Suppressor macrophage (primary cell): Measurements from ENCODE around the gene PARVB.
A peak's percentile ranks its signal among the peaks of the same experiment; 100 is the strongest.

ENCODE experiments used
- DNase-seq, 4 experiments: peaks; one replicate each; pipeline ENCODE4 v3.0.0-alpha.2; 2020 to 2022

The PARVB gene

DNA sequence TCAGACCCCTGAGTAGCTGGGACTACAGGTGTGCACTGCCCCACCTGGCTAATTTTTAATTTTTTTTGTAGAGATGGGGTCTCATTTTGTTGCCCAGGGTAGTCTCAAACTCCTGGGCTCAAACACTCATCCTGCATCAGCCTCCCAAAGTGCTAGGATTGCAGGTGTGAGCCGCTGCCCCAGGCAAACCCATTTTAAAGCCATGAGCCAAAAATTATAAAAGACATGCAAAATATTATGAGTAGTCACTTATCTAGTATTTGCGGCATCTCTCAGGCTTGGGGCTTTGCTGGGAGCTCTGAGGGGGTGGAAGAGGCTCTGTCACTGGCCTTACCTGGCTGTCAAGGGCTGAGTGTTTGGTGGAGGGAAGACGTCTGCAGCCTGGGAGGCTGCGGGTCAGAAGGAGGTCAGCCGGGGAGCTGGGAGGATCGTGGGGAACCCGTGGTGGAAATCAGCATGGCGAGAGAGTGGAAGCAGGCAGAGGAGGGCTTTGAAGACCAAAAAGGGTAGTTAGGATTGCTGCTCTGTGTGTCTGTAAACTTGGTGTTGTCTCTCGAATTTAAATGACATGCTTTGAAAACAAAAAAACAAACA is 87.6 kb downstream of the PARVB start:
- no peak for DNase-seq

DNA sequence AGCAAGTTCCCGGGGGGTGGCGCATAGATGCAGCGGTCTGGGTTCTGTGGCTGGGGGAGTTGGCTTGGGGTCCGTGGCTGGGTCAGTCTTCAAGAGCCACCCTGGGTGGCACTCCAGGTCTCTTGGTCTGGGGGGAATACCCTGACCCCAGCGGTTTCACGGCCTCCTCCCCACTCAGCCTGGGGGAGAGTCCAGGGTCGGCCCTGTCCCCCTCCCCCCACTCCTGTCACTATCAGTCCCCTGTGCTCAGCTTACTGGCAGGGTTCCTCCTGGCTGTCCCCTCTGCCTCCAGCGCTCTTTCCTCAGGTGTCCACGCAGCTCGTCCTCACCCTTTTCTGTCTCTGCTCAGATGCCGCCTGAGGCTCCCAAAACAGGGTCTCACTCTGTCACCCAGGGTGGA is 88.1 kb downstream of the PARVB start:
- no peak for DNase-seq

DNA sequence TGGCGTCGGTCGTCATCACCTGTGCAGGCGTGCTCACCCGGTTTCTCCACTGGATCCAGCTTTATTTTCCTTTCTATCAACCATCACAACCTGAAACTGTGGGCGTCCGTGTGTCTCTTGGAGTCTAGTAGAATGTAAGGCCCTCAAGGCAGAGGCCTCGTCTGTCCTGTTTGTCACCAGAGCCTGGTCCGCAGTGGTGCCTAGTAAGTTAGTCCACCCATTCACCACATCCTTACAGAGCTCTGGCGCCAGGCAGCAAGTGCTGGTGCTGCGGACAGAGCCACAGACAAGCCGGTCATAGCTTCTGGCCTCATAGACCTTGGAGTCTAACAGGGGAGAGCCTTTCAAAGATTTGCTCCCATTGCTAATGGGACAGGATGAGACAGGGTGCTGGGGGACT is 92.2 kb downstream of the PARVB start:
- no peak for DNase-seq

DNA sequence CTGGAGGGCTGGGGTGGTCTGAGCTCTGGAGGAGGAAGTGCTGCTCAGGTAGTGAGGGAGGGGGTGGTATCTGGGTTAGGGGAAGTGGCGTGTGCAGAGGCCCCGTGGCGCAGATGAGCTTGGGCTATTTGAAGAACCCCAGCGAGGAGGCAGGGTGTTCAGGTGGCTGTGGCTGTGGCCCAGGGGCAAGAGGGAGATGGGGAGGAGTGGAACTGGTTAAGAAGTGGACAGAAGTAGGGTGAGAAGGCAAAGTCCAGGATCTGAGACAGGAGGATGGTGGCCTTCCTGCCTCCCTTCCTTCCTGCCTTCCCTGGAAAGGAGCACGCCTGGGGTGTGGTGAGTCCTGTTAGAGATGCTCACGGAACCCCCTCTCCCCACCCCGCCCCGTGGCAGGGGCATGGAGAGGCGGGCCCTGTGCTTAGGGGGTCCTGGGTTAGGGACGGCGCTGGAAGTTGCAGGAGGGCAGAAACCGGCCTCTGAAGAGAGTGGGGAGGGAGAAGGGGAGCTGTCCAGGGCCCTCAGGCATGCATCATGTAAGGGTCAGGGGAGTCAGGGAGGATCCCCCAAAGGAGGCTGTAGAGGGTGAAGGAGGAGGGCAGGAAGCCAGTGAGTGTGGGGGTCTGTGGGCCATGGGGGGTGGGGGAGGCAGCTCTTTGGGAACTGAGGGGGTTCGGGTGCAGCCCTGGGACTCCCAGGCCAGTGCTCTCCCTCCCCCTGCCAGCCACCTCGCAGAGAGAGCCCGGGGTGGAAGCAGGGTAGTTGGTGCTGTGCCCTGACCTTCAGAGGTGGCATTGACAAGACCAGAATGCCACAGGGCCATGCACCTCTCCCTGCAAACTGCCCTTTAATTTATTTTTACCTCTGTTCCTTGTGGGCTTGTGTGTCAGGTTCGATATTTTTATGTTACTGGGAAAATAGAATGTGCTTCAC is 92.9 kb downstream of the PARVB start:
- DNase-seq: peak in 3 of 4 experiments; percentile 7 to 27 (median 19)

DNA sequence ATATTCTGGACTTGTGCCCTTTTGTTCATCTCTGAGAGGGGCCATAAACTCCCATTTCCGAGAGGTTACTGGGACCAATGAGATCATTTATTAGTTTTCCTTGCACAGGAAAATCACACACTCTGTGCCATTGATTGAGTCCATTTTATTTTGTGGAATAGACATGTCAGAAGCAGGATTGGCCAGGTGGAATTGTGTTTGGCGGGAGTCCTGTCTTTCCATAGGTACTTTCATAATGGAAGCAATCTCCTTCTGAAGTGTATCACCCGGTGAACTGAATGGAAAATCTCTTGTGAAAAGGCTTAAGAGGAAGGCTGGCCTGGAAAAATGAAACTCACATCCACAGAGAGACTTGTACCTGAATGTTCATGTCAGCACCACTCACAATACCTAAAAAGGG is 93.6 kb downstream of the PARVB start:
- DNase-seq: no peak

DNA sequence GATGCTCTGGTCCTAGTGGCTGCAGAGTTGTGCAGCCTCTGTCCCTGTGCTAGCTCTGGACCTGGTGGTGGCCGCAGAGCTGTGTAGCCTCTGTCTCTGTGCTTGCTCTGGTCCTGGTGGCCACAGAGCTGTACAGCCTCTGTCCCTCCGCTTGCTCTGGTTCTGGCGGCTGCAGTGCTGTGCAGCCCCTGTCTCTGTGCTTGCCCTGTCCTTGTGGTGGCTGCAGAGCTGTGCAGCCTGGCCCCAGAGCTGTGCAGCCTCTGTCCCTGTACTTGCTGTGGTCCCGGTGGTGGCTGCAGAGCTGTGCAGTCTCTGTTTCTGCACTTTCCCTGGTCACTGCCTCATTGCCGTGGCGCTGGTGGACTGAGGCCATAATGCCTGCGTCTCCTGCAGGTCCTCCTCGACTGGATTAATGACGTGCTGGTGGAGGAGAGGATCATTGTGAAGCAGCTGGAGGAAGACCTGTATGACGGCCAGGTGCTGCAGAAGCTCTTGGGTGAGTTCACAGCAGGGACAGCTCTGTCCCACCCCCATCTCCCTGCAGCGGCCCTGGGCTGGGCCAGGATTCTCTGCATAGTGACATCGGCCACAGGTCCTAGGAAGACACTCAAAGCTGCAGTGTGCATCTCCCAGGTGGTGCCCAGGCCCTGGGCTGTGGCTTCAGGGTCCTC is 94.7 kb downstream of the PARVB start:
- no peak for DNase-seq

DNA sequence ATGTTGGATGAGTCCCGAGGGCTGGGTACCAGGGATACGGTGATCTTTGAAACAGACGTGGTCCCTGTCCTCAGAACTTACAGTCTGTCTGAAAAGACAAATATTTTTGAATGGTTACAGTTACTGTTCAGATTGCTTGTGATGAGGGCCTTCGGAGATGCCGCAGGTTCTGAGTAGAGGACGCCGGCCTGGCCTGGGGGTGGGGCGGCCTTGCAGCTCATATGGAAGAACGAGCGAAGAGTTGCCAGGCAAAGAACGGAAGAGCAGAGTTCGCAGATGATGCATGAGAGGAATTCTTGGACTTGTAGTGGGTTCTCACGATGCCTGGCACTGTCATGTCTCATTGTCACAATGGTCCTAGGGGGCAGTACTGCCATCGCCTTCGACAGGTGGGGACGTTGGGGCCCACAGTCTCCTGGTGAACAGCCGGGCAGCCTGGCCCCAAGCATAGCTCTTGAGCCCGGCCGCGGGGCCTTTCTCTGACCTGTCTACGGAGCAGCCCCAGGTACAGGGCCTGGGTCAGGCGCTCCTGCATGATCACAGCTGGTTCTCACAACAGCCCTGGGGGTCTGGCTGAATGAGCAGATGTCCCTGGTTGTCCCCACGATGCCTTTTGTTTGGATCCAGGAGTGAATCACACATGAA is 95.7 kb downstream of the PARVB start:
- DNase-seq: no peak

DNA sequence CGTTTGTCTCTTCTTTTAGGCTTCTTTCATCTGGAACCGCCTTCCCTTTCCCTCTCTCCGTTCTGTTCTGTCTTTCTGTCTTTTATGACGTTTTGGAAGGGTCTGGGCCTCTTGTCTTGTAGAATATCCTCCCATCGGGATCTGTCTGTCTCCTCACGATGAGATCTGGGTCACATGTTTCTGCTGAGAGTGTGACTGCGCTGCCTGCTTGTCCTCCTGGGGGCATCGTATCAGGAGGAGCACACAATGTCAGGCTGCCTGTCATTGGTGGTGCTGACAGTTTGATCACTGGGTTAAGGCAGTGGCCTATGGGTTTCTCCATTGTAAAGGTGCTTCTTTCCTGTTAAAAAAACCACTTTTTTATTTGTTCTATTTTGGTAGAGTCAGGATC is 96.2 kb downstream of the PARVB start:
- DNase-seq: no peak

DNA sequence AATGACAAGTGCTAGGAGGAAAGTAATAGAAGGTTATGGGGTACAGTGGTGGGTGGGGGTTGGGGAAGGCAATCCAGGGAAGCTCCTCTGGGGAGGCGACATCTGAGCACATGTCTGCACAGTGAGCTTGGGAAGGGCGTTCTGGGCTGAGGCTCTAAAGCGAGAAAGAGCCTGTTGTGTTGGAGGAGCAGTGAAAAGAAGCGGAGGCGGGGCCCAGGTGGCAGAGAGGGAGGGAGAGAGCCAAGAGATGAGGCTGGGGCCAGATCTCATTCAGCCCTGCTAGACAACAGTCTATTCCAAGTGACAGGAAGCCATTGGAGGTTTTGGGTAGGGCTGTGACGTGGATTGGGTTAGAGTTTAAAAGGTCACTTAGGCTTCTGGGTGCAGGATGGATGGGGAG is 101.3 kb downstream of the PARVB start:
- no peak for DNase-seq

DNA sequence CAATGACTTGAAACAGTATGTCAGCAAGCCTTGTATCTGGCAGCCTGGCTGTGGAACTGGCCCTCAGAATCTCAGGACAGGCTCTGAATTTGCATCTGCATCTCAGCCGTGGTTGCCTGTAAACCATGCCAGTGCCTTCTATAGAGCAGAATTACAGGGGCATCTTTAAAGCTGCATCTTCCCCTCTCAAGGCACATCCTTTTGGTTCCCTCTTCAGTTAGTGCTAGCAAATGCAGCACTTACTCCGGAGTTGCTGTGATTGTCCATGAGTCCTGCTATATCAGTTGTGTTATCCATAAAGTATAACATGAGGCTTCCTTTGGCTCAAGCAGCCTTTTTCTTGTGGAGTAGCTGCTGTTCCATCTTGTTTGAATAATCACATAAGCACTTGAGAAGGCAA is 102.7 kb downstream of the PARVB start:
- DNase-seq: no peak

DNA sequence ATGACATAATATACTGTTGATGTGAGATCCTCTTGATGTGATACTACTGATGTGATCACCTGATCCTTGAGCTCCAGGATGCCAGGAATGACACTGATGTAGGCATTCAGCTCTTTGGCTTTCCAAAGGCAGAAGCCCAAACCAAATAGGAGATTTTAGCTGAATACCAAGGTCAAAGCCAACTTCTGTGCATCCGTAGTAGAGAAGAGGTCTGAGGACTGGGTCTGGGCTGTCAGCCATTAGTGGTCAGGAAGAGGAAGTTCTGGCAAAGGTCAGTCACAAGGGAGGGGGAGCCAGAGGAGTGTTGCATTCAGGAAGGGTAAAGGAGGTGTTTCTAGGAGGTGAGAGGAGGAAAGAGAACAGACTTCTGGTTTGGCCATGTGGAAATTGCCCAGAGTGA is 103.3 kb downstream of the PARVB start:
- DNase-seq: peak; percentile 64 to 78 (median 74)

DNA sequence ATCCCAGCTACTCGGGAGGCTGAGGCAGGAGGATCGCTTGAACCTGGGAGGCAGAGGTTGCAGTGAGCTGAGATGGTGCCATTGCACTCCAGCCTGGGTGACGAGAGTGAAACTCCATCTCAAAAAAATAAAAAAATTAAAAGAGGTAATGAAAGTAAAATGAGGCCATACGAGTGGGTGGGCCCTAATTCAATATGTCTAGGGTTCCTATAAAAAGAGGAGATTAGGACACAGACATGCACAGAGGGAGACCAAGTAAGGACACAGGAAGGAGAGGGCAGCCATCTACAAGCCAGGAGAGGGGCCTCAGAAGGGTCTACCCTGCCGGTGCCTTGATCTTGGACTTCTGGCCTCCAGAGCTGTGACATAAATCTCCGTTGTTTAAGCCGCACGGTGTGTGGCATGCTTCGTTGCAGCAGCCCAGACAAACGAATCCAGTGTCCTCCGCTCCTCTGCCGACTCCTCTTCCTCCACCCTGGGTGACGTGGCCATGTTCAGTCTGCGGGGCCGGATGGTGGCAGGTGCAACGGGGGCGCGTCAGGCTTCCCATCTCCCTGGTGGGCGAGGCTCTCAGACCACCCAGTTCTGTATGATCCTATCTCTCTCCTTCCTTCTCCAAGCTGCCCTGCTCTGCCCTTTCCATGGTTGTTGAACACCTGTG is 105.0 kb downstream of the PARVB start:
- DNase-seq: peak; percentile 16 to 62 (median 36)

DNA sequence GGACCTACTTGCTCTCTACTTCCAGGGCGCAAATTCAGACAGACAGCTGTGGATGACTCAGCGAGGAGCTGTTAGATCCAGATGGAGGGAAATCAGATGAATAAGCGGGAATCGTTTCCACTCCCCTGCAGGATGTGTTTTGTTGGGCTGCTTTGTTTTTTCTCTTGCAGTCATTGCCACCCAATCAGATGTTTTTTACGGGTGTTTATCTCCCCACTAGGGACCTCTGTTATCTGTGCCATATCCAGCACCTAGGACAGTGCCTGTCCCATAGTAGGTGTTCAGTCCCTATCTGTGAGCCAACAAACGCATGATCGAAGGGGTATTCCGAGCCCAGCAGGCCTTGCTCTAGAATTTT is 105.5 kb downstream of the PARVB start:
- DNase-seq: no peak

DNA sequence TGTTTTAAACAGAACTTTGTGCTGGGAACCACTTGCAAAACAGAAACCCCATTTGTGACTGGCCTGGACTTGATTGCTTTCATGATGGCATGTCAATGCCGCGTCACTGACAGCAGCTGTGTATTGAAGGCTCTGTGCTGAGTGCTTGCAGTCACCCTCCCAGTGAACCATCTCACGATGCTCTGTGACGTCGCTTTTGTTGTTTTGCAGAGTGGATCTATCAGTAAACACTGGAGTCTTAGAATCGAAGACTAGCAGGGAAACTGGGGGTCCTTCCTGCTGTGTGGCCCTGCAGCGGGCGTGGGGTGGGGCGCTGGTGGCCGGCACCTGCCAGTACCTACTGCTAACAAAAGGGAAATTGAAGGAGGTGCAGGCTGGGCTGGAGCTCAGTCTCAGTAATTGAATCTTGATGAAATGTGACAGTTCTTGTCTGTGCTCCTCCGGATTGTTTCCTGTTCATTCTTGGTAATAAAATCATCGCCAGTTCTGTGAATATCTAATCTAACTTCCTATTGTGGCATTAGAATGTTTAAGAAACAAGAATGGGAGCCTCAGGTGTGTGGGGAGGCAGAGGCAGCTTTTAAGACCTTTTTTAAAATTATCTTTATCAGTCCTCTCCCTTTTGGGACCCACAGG is 106.1 kb downstream of the PARVB start:
- no peak for DNase-seq

DNA sequence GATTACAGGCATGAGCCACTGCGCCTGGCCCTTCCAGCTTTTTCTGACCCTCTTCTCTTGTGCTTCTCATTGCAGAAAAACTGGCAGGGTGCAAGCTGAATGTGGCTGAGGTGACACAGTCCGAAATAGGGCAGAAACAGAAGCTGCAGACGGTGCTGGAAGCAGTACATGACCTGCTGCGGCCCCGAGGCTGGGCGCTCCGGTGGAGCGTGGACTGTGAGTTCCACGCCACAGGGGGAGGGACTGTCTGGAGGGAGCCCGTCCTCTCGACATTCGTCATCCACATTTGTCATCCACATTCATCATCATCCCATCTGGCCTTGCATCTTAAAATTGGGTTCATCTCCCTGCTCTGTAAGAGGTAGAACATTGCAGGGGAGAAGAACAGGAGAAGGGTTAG is 107.3 kb downstream of the PARVB start:
- DNase-seq: no peak

DNA sequence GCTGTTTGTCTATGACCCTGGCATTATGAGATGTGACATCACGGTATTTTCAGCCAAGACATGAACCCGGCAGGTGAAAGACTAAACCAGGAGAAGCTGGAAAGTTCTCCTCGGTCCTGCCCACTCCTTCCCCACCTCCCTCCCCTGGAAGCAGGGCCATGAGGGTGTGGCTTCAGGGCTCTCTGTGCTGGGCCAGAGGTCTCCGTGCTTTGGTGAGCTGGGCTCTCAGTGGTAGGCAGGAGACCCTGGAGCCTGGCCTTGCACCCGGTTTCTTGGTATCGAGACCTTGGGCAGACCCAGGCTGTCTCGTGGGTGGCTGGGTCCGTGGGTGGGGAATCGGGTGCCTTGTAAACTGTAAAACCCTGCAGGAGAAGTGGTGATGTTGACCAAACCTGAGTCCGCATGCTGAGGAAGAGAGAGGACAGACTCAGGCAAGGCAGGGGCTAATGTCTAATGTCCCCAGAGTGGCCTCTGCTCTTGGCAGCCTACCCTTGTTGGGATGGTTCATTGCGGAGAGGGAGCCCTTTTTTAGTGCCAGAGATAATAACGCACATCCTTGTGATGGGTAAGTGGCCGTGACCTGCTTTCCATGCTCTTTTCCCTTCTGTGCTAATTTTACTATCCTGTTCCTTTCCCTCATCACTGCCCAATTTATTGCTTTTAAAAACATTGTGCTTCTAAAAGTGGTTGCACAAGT is 108.0 kb downstream of the PARVB start:
- no peak for DNase-seq

DNA sequence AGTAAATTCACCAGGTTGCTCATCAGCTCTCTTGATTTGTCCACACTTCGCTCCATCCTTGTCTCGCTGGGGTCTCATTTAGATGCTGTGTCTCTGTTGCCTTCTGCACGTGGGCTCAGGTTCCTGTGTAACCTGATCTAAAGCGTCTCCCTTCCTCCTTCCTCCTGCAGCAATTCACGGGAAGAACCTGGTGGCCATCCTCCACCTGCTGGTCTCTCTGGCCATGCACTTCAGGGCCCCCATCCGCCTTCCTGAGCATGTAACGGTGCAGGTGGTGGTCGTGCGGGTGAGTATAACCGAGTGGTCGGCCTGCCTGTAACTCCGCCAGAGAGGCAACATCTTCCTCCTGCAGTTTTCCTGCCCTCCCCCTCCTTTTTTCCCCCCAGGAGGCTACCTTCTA is 108.6 kb downstream of the PARVB start:
- DNase-seq: no peak

DNA sequence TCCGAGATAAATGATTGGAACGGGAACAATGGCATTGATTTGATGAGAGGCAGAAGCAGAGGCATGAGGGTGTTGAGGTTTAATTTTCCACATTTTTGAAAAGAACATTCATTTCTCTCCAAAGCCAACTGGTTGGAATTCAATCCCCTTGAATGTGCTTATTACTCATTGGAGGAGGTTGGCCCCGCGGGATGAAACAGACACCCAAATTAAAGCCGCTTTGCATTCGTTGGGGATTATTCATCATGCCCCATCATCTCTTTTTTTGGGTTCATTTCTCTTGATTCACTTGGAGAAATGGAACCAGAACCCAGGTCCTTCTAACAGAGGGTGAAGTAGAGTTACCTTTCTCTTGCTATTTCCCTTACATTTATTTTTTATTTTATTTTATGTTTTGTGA is 109.1 kb downstream of the PARVB start:
- DNase-seq: no peak

DNA sequence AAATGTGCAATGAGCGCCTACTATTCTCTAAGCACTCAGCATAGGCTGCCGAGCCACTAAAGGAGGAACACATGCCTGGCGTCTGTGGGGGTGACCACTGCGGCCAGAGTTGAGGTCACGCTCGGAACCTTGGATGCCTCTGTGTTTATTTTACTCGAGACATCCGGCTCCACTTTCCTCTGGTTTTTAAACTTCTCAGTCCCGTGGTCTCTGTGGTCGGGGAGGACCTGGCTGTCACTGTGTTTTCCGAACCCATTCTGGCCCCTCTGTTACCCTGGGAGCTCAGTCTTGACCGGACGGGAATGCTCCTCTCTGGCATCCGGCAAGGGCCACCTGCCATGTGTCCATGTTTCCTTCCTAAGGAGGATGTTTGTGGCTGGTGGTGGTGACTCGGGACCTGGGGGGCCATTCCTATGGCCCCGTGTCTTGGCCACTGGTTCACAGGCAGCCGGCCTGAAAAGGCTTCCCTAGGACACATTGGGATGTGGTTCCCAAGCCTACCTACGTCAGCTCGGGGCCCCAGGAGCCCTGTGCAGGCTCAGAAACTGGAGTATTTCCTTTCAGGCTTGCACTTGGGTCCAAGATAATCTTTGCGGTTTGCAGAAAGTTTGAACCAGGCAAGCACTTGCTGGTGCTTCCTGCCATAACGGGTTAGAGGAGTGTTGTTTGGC is 109.9 kb downstream of the PARVB start:
- DNase-seq: peak; percentile 10 to 62 (median 46)

DNA sequence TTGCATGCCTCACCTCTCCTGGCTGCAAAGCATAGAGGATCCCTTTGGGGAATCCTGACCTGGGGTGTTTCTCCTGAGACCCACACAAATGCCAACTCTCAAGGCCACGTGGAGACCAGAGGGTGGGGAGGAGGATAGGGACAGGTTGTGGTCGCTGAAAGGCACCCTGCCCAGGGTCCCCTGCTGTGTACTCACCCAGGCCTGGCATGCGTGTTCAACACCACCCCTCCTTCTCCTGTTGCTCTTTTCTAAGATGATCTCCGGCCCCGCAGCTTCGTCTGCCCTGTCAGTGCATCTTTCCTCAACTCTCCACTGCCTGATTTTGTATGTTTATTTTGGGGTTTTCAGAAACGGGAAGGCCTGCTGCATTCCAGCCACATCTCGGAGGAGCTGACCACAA is 112.0 kb downstream of the PARVB start:
- DNase-seq: no peak

DNA sequence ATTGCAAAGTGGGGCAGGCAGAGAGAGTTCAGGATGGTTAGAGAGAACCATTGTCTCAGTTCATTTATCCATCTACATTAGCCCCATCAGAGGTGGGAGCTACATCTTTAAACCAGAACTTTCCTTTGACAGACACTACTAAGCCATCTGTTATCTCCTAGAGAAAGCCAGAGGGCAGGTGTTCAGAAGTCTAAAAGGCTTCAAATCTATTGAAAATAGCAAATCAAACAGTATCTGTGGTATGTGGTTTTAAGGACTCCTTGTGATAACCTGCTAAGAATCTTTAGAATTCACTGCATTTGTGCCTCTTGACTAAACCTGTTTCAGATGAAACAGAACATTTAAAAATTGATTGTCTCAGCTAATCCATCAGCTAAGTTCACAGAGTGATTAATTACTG is 112.7 kb downstream of the PARVB start:
- DNase-seq: no peak
